Measurements from ENCODE around the gene PCDHGA7.
A peak's percentile ranks its signal among the peaks of the same experiment; 100 is the strongest.
"Not testable (repeated sequence)": the region's sequence is repeated elsewhere in the genome, so short reads cannot be mapped to it uniquely, and the experiment has no call there.

The PCDHGA7 gene

GRCh38 chr5:141398608-141399007 lies 16.1 kb downstream of the PCDHGA7 start:
- DNase-seq (ENCODE audit: low spot score), result no peak

GRCh38 chr5:141399555-141400258 lies 17.2 kb downstream of the PCDHGA7 start:
- no peak for DNase-seq (ENCODE audit: low spot score)

GRCh38 chr5:141402553-141403243 lies 20.2 kb downstream of the PCDHGA7 start, which contains the start of gene PCDHGA9:
PCDHGA9 (plus strand) TSS chr5:141402778; CDS start chr5:141402953, 175 bp downstream.
- peak; percentile 8 for DNase-seq (ENCODE audit: low spot score)

DNA sequence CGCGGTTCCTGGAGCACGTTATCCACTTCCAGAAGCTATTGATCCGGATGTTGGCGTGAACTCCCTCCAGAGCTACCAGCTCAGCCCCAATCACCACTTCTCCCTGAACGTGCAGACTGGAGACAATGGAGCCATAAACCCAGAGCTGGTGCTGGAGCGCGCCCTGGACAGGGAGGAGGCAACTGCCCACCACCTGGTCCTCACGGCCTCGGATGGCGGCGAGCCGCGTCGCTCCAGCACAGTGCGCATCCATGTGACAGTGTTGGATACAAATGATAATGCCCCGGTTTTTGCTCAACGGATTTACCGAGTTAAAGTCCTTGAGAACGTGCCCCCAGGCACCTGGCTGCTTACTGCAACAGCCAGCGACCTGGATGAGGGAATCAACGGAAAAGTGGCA lies 20.8 kb downstream of the PCDHGA7 start:
- DNase-seq (ENCODE audit: low spot score), result no peak

DNA sequence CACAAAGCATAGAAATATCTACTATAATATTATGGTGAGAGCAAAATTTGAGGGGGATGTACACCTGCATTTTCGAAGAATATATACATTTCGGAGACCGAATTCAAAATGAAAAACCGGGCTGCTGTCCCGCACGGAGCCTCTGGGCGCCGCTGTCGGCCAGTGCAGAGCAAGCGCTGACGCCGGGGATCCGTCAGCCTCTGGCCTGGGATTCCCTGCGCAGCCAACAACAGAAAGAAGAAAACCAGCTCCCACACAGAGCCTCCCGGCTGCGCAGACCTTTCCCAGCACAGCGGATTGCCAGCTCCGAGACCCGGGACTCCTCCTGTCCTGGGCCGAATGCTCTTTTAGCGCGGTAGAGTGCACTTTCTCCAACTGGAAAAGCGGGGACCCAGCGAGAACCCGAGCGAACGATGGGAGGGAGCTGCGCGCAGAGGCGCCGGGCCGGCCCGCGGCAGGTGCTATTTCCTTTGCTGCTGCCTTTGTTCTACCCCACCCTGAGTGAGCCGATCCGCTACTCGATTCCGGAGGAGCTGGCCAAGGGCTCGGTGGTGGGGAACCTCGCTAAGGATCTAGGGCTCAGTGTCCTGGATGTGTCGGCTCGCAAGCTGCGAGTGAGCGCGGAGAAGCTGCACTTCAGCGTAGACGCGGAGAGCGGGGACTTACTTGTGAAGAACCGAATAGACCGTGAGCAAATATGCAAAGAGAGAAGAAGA lies 25.4 kb downstream of the PCDHGA7 start, which contains the start of gene PCDHGB6:
PCDHGB6 (plus strand) TSS at position 232 of the 716 bp plus-strand sequence; CDS start at position 414, 182 bp downstream.
- DNase-seq (ENCODE audit: low spot score), result not testable (repeated sequence)

DNA sequence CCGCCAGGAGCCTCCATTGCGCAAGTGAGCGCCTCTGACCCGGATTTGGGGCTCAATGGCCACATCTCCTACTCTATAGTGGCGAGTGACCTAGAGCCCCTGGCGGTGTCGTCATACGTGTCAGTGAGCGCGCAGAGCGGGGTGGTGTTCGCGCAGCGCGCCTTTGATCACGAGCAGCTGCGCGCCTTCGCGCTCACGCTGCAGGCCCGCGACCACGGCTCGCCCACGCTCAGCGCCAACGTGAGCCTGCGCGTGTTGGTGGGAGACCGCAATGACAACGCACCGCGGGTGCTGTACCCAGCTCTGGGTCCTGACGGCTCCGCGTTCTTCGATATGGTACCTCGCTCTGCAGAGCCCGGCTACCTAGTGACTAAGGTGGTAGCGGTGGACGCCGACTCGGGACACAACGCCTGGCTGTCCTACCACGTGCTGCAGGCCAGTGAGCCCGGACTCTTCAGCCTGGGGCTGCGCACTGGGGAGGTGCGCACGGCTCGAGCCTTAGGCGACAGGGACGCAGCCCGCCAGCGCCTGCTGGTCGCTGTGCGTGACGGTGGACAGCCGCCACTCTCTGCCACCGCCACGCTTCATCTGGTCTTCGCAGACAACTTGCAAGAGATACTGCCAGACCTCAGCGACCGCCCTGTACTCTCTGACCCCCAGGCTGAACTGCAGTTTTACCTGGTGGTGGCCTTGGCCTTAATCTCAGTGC lies 27.2 kb downstream of the PCDHGA7 start:
- no peak for DNase-seq (ENCODE audit: low spot score)

DNA sequence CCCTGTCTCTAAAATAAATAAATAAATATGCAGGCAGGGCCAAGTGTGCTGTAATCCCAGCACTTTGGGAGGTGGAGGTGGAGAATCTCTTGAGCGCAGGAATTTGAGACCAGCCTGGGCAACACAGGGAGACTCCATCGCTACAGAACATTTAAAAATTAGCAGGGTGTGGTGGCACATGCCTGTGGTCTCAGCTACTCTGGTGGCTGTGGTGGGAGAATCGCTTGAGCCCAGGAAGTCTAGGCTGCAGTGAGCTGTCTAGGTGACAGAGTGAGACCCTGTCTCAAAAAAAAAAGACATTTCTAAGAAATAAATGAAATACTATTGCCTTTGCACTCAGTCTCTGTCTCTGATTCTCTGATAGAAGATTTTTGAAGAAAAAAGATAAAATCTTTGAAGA lies 29.0 kb downstream of the PCDHGA7 start:
- DNase-seq (ENCODE audit: low spot score), result no peak

GRCh38 chr5:141412854-141413539 lies 30.5 kb downstream of the PCDHGA7 start, which contains the start of gene PCDHGA10:
PCDHGA10 (plus strand) TSS chr5:141412987; CDS start chr5:141413176, 189 bp downstream.
- DNase-seq (ENCODE audit: low spot score), result peak; percentile 12

GRCh38 chr5:141413540-141414069 lies 31.1 kb downstream of the PCDHGA7 start:
- no peak for DNase-seq (ENCODE audit: low spot score)

GRCh38 chr5:141414548-141415274 lies 32.2 kb downstream of the PCDHGA7 start:
- DNase-seq (ENCODE audit: low spot score), result not testable (repeated sequence)

DNA sequence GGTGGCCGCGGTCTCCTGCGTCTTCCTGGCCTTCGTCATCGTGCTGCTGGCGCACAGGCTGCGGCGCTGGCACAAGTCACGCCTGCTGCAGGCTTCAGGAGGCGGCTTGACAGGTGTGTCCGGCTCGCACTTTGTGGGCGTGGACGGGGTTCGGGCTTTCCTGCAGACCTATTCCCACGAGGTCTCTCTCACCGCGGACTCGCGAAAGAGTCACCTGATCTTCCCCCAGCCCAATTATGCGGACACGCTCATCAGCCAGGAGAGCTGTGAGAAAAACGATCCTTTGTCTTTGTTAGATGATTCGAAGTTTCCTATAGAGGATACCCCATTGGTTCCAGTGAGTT lies 32.7 kb downstream of the PCDHGA7 start:
- not testable (repeated sequence) for DNase-seq (ENCODE audit: low spot score)

- peak; percentile 16 for DNase-seq (ENCODE audit: low spot score)
Observed at GRCh38 chr5:141417494-141418172, 35.1 kb downstream of the PCDHGA7 start, which contains the start of gene PCDHGB7. PCDHGB7 (plus strand) TSS chr5:141417677; CDS start chr5:141417860, 183 bp downstream.

DNA sequence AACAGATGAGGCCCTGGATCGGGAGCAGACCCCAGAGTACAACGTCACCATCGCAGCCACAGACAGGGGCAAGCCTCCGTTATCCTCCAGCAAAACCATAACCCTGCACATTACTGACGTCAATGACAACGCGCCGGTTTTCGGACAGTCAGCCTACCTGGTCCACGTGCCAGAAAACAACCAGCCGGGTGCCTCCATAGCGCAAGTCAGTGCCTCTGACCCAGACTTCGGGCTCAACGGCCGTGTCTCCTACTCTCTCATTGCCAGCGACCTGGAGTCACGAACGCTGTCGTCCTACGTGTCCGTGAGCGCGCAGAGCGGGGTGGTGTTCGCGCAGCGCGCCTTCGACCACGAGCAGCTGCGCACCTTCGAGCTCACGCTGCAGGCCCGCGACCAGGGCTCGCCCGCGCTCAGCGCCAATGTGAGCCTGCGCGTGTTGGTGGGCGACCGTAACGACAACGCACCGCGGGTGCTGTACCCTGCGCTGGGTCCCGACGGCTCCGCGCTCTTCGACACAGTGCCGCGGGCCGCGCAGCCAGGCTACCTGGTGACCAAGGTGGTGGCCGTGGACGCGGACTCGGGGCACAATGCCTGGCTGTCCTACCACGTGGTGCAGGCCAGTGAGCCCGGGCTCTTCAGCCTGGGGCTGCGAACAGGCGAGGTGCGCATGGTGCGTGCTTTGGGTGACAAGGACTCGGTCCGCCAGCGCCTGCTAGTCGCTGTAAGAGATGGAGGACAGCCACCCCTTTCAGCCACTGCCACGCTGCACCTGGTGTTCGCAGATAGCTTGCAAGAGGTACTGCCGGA lies 36.7 kb downstream of the PCDHGA7 start:
- no peak for DNase-seq (ENCODE audit: low spot score)

GRCh38 chr5:141420855-141421488 lies 38.4 kb downstream of the PCDHGA7 start, which contains the start of gene PCDHGA11:
PCDHGA11 (plus strand) TSS chr5:141421051; CDS start chr5:141421228, 177 bp downstream.
- no peak for DNase-seq (ENCODE audit: low spot score)

GRCh38 chr5:141421489-141421855 lies 38.9 kb downstream of the PCDHGA7 start:
- DNase-seq (ENCODE audit: low spot score), result no peak

GRCh38 chr5:141422742-141423291 lies 40.3 kb downstream of the PCDHGA7 start:
- no peak for DNase-seq (ENCODE audit: low spot score)

DNA sequence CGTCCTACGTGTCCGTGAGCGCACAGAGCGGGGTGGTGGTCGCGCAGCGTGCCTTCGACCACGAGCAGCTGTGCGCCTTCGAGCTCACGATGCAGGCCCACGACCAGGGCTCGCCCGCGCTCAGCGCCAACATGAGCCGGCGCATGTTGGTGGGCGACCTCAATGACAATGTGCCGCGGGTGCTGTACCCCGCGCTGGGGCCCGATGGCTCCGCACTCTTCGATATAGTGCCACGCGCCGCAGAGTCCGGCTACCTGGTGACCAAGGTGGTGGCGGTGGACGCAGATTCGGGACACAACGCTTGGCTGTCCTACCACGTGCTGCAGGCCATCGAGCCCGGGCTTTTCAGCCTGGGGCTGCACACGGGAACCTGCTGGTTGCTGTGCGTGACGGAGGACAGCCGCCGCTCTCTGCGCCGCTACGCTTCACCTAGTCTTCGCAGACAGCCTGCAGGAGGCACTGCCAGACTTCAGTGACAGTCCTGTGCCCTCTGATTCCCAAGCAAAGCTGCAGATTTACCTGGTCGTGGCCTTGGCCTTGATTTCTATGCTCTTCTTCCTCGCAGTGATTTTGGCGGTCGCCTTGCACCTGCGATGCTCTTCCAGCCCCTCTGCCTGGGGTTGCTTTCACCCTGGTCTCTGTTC lies 45.4 kb downstream of the PCDHGA7 start:
- DNase-seq (ENCODE audit: low spot score), result no peak
